Progenitor cell of endocrine pancreas (in vitro differentiated cells): ENCODE measurements around the gene KERA. TPM values are rescaled to one million over a fixed set of nuclear protein-coding genes. Genes with fewer than 3 reads are reported as not detected.

Source experiments
- DNase-seq: peaks from one replicate; pipeline ENCODE4 v3.0.0; 2021; ENCODE audit warnings: low spot score; ENCODE audit not compliant: unreplicated experiment
- H3K27ac Mint-ChIP-seq: 2 replicates; pipeline ENCODE4 v1.8.0; 2021; ENCODE audit warnings: mild to moderate bottlenecking, moderate library complexity, mixed read lengths
- H3K27me3 Mint-ChIP-seq: 2 replicates; pipeline ENCODE4 v1.8.0; 2021; ENCODE audit warnings: mixed read lengths
- H3K36me3 Mint-ChIP-seq: 2 replicates; pipeline ENCODE4 v1.8.0; 2022; ENCODE audit warnings: mixed read lengths; ENCODE audit not compliant: insufficient read depth
- H3K4me1 Mint-ChIP-seq: 2 replicates; pipeline ENCODE4 v1.8.0; 2021; ENCODE audit warnings: low read depth, mixed read lengths
- H3K4me3 Mint-ChIP-seq: 2 replicates; pipeline ENCODE4 v1.8.0; 2021; ENCODE audit warnings: low read depth, mild to moderate bottlenecking, moderate library complexity, mixed read lengths
- H3K9me3 Mint-ChIP-seq: 2 replicates; pipeline ENCODE4 v1.8.0; 2021; ENCODE audit warnings: low read depth, mixed read lengths
- total RNA-seq: library from RNA; stranded (reverse); gene quantifications from 2 replicates; pipeline ENCODE4 v1.2.1, GENCODE V29; 2021
- TF ChIP-seq, protein P1 (sequence below): fragments of 200-600 bp; sonication (generic); IDR thresholded peaks from one replicate; pipeline ENCODE4 v1.5.0; 2021; ENCODE audit warnings: antibody characterized with exemption, mild to moderate bottlenecking; ENCODE audit not compliant: unreplicated experiment

KERA gene
- total RNA-seq, 1 donor from 2014 or later = not detected

DNA sequence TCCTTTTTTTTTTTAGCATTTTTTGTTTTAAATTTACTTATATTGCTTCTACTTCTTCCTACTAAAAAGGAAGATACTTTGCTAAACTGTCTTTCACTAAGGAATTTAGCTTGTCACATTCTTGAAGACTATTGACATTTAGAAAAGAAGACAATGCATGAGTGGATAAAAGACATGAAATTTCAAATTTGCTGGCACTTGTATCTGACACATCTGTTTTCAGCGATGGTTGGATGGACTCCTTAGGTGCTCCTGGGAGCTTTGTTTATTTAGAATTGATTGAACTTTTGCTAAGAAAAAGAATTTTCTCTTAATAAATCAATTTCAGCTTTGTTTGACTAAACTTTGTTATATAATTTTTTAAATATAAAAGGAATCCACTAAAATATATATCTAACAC, 3.3 kb upstream of the KERA start:
- Mint-ChIP-seq H3K4me1 (no peaks in the 10 kb centered on the region), H3K9me3 (no peaks in the 10 kb centered on the region), H3K4me3 (no peak overlapping the region), H3K27me3 (no peaks in the 10 kb centered on the region), H3K27ac (no peak overlapping the region), H3K36me3 (no peaks in the 10 kb centered on the region)
- no peak for DNase-seq
- TF ChIP-seq, protein P1, sequence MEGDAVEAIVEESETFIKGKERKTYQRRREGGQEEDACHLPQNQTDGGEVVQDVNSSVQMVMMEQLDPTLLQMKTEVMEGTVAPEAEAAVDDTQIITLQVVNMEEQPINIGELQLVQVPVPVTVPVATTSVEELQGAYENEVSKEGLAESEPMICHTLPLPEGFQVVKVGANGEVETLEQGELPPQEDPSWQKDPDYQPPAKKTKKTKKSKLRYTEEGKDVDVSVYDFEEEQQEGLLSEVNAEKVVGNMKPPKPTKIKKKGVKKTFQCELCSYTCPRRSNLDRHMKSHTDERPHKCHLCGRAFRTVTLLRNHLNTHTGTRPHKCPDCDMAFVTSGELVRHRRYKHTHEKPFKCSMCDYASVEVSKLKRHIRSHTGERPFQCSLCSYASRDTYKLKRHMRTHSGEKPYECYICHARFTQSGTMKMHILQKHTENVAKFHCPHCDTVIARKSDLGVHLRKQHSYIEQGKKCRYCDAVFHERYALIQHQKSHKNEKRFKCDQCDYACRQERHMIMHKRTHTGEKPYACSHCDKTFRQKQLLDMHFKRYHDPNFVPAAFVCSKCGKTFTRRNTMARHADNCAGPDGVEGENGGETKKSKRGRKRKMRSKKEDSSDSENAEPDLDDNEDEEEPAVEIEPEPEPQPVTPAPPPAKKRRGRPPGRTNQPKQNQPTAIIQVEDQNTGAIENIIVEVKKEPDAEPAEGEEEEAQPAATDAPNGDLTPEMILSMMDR = no peak

DNA sequence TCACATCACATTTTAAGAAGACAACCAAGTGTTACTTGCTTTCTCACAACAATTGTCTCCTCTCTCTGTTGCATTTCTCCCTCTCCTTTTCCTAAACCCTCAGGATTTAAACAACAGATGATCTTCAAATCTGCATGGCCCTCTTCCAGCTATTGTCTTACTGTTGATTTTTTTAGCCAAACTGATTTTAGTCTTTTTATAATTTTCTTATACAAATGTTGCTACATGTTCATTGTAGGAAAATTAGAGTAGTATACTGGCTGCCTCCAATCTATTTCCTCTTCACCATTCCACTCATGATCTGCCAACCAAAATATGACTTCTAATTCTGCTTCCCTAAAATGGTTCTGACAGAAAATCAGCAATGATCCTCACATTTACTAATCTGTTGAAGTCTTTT, 1.4 kb upstream of the KERA start:
- no peak for DNase-seq
- TF ChIP-seq, protein P1 = no peak
- no peaks in the 10 kb centered on the region for H3K4me1 Mint-ChIP-seq
- no peak overlapping the region for H3K4me3 Mint-ChIP-seq
- H3K27ac Mint-ChIP-seq = no peak overlapping the region
- H3K9me3 Mint-ChIP-seq = no peaks in the 10 kb centered on the region
- no peaks in the 10 kb centered on the region for H3K36me3 Mint-ChIP-seq
- H3K27me3 Mint-ChIP-seq = no peaks in the 10 kb centered on the region

DNA sequence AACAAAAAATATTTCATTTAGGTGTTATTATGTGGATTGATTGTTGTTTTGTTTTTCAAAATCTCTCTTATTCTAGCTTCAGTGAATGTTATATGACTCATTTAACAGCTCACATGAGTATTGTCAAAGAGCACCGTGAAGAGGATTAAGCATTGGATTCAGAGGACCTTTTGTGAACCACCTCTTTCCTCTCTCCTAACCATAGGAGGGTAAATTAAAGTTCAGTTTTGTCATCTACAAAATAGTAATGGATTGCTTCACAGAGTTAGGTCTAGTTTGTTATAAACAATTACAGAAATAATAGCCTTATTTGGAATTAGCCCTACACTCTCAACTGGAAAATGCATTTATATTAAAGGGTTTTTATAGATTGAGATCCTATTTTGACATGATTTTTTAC, 962 bp upstream of the KERA start:
- TF ChIP-seq, protein P1 = no peak
- no peaks in the 10 kb centered on the region for H3K36me3 Mint-ChIP-seq
- no peak for DNase-seq
- H3K27me3 Mint-ChIP-seq = no peaks in the 10 kb centered on the region
- no peaks in the 10 kb centered on the region for H3K4me1 Mint-ChIP-seq
- no peaks in the 10 kb centered on the region for H3K9me3 Mint-ChIP-seq
- H3K27ac Mint-ChIP-seq = no peak overlapping the region
- no peak overlapping the region for H3K4me3 Mint-ChIP-seq

DNA sequence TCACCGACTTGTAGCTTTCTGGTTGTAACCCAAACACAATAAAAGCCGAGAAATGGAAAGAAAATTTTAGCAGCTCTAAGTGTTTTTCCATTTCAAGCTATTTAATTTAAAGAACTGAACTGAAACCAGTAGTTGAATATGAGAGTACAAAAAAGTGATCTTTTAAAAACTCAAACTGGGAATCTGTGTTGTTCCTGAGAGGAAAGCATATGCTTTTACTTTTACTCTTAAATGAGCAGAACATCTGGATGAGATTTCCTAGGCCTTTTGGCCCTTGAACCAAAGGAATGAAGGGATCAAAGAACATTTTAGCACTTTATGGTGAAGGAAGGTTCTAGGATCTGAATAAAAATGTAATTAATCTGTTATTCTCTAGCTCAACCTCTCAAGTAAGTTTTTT, 1.3 kb downstream of the KERA start:
- Mint-ChIP-seq H3K4me1 (no peaks in the 10 kb centered on the region), H3K9me3 (no peaks in the 10 kb centered on the region), H3K36me3 (no peaks in the 10 kb centered on the region), H3K27me3 (no peaks in the 10 kb centered on the region), H3K4me3 (no peak overlapping the region), H3K27ac (no peak overlapping the region)
- no peak for DNase-seq
- TF ChIP-seq, protein P1 = no peak

DNA sequence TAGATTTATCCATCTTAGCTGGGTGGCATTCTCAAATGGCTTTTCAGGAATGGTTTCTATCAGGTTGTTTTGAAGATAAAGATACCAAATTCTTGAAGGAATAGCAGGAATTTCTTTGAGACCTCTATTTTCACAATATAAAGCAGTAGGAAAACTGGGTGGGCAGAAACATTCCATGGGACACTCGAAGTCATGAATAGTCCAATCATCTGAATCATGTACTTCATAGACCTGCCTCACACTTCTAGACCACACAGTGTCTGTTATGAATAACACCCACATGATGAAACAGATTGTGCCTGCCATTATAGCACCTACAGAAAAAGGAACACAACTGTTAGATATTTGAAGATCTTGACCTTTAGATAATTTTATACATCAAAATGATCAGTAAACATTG, 1.8 kb downstream of the KERA start:
- Mint-ChIP-seq H3K4me1 (no peaks in the 10 kb centered on the region), H3K27me3 (no peaks in the 10 kb centered on the region), H3K36me3 (no peaks in the 10 kb centered on the region), H3K4me3 (no peak overlapping the region), H3K27ac (no peak overlapping the region), H3K9me3 (no peaks in the 10 kb centered on the region)
- no peak for DNase-seq
- TF ChIP-seq, protein P1 = no peak
